ENCODE data around the gene PLVAP.

Gene PLVAP

GRCh38 chr19:17319473-17320238 is 57.5 kb downstream of the PLVAP start:
- no peak for DNase-seq

- no peak for DNase-seq
Observed at GRCh38 chr19:17318966-17319365, 58.2 kb downstream of the PLVAP start.

- DNase-seq, result no peak
Observed at GRCh38 chr19:17314007-17314593, 63.0 kb downstream of the PLVAP start.

GRCh38 chr19:17312189-17313113 is 64.7 kb downstream of the PLVAP start:
- no peak for DNase-seq

- DNase-seq, result no peak
Observed at GRCh38 chr19:17311455-17312188, 65.5 kb downstream of the PLVAP start.

- DNase-seq, result no peak
Observed at GRCh38 chr19:17309965-17310461, 67.1 kb downstream of the PLVAP start.

DNA sequence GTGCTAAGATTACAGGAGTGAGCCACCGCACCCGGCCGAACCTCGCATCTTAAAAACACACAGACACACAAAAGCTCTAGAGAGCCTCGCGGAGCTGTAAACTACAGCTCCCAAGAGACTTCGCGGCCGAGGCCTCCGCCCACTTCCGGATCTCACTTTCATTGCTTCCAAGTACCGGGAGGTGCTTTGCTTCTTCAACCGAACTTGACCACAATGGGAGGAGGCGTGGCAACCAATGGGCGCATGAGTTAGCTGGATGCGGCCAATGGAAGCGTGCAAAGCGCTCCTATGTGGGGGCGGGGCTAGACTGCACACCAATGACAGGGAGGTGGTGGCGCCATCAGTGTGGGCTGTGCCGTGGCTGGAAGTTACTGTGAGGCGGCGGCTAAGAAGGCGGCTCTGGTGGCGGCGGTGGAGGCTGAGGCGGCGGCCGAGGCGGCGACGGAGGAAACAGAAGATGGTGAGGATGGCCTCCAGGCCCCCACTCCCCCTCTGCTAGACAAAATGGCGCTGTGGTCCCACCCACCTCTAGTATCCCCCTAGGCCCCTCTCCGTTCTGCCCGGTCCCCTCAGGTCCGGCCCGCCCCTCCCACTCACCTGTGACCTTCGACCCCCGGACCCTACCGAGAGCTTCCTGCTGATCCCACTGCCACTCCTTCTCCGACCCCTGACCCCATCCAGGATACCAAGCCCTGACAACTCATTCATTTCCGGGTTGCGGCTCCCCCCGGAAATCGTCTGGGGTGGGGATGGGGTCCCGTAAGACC is 67.8 kb downstream of the PLVAP start, which contains the start of gene DDA1:
Gene DDA1 (plus strand): TSS at position 366 of the 767 bp plus-strand sequence. CDS start 92 bp downstream, at position 458.
- peak; percentile 93 for DNase-seq

GRCh38 chr19:17307876-17308377 is 69.2 kb downstream of the PLVAP start:
- DNase-seq, result no peak

GRCh38 chr19:17306285-17306714 is 70.8 kb downstream of the PLVAP start:
- no peak for DNase-seq

- DNase-seq, result peak; percentile 98
Observed at GRCh38 chr19:17305517-17306284, 71.4 kb downstream of the PLVAP start, which contains the start of gene MRPL34. MRPL34 (plus strand) TSS chr19:17305872; CDS start chr19:17305893, 21 bp downstream.

DNA sequence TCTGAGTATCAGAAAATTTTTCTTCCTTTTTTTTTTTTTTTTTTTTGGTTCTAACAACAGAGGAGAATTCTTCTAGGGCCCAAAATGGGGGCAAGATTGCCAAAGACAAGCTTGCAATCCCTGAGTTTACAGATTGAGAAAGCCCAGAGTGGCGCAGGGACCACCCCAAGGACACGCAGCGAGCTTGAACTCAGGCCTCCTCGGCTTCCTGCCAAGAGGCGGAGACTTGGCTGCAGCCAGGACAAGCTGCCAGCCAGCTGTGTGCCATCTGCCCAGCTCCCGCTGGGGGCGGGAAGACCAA is 72.0 kb downstream of the PLVAP start:
- no peak for DNase-seq

DNA sequence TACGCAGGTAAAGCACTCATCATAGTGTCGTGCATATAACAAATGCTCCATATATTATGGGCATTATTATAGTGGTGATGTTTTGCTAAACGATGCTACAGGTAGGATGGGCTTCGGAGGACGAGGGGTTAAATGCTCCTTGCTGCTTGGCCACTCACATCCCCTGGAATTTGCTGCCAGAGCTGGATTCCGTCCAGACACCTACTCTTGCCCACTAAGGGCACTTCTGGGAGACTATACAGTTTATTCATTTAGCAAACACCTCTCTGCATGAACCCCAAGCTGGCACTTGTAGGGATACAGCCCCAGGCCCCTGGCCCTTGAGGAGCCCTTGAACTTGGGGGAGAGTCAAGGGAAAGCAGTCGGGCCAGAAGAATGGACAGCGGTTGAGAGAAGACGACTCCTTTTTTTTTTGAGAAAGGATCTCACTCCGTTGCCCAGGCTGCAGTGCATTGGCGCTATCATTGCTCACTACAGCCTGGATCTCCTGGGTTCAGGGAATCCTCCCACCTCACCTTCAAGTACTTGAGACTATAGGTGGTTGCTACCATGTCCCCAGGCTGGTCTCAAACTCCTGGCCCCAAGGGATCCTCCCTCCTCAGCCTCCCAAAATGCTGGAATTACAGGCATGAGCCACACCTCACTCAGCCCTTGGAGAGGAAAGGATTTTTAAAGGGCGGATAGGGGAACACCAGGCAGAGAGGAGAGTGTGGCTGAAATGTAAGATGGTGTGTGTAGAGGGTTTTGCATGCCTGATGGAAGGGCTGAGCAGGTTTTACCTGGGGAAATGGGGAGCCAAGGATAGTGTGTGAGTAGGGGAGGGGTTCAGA is 72.5 kb downstream of the PLVAP start:
- DNase-seq, result no peak

- DNase-seq, result no peak
Observed at GRCh38 chr19:17303940-17304267, 73.2 kb downstream of the PLVAP start.

- DNase-seq, result peak; percentile 72
Observed at GRCh38 chr19:17303167-17303939, 73.8 kb downstream of the PLVAP start, which contains the start of gene ABHD8. ABHD8 (minus strand) TSS chr19:17303425; CDS start chr19:17301616, 1,809 bp downstream.

DNA sequence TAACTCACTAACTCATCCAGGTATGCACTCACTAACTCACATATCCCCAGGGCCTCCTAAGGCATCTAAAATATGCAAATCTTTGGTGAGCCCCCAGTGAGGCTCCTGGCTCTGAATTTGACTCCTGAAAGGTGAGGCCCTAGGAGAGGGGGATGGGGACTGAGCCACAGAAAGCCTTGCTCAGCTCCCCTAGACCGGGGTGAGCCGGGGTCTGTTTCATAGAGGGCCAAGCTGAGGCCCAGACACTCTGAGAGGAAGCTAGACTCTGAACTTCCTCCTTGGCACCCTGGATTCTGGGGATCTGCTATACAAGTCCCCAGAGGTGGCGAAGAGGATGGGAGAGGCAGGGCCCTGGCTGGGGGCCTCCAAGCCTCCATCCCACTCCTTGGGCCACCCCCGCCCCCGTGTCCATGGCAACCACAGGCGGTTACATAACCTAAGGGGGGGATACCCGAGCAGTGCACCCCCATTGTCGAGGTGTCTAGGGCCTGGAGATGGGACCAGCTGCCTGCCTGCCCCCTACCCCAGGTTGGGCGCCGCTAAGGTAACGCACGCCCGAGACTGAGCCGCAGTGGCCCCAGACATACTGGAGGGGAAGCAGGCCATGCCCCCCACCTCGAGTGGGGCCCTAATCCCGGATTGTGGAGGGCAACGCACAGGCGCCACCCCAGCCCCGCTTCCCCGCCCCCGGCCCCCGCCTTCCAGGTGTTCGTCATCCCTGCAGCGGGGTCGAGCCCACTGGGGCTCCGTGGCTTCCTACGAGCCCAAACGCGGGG is 74.6 kb downstream of the PLVAP start:
- no peak for DNase-seq

All from NCI-H1417 treated with DMSO at 0.1 percent for 48 hours (cell line).